DOHH2 (cell line): ENCODE measurements around the gene LRMDA.
"Not testable (repeated sequence)": the region's sequence is repeated elsewhere in the genome, so short reads cannot be mapped to it uniquely, and the experiment has no call there.

Experiments
- H3F3A ChIP-seq: fragments of 200-600 bp; sonication (generic), shearing (Covaris generic); 2 replicates; pipeline ENCODE4 v1.6.0; 2016; ENCODE audit warnings: antibody characterized with exemption, mild to moderate bottlenecking; ENCODE audit not compliant: control insufficient read depth, insufficient read depth
- H3K27ac ChIP-seq: fragments of 200-600 bp; sonication (generic); 2 replicates; pipeline ENCODE4 v1.5.1; 2014; ENCODE audit warnings: low read depth, mild to moderate bottlenecking, low read length, moderate library complexity
- H3K27me3 ChIP-seq: fragments of 200-600 bp; sonication (generic); 2 replicates; pipeline ENCODE4 v1.6.1; 2014; ENCODE audit warnings: mild to moderate bottlenecking, low read length, mixed read lengths; ENCODE audit not compliant: control insufficient read depth
- H3K36me3 ChIP-seq: fragments of 200-600 bp; sonication (generic); 2 replicates; pipeline ENCODE4 v1.6.1; 2014; ENCODE audit warnings: mild to moderate bottlenecking, low read length, moderate library complexity, mixed read lengths; ENCODE audit not compliant: control insufficient read depth
- H3K4me1 ChIP-seq: fragments of 200-600 bp; sonication (generic); 2 replicates; pipeline ENCODE4 v1.6.1; 2014; ENCODE audit warnings: mild to moderate bottlenecking, low read length, mixed read lengths; ENCODE audit not compliant: control insufficient read depth
- H3K4me2 ChIP-seq: fragments of 200-600 bp; sonication (generic); 2 replicates; pipeline ENCODE4 v1.6.0; 2014; ENCODE audit warnings: mild to moderate bottlenecking, low read length, moderate library complexity
- H3K4me3 ChIP-seq: fragments of 200-600 bp; sonication (generic); 2 replicates; pipeline ENCODE4 v1.5.1; 2014; ENCODE audit warnings: mild to moderate bottlenecking, low read length, mixed read lengths
- H3K79me2 ChIP-seq: fragments of 200-600 bp; sonication (generic); 2 replicates; pipeline ENCODE4 v1.6.1; 2014; ENCODE audit warnings: mild to moderate bottlenecking, low read length, mixed read lengths; ENCODE audit not compliant: control insufficient read depth
- H3K9me2 ChIP-seq: fragments of 200-600 bp; sonication (generic); replicated peaks from 2 replicates; pipeline ENCODE4 v1.6.1; 2014; ENCODE audit warnings: mild to moderate bottlenecking, low read length, mixed read lengths; ENCODE audit not compliant: control insufficient read depth
- H3K9me3 ChIP-seq: fragments of 200-600 bp; sonication (generic); 2 replicates; pipeline ENCODE4 v1.6.1; 2014; ENCODE audit warnings: antibody characterized with exemption, low read length, mixed read lengths; ENCODE audit not compliant: control insufficient read depth, insufficient read depth
- H4K20me1 ChIP-seq: fragments of 200-600 bp; sonication (generic); 2 replicates; pipeline ENCODE4 v1.6.0; 2014; ENCODE audit warnings: low read depth, mild to moderate bottlenecking, antibody characterized with exemption, low read length, moderate library complexity; ENCODE audit not compliant: control insufficient read depth, insufficient read depth
- EZH2phosphoT487 ChIP-seq: fragments of 200-600 bp; sonication (generic); IDR thresholded peaks from 2 replicates; pipeline ENCODE4 v1.6.1; 2017; ENCODE audit warnings: borderline replicate concordance, mild to moderate bottlenecking, antibody characterized with exemption, low read length, moderate library complexity, mixed read lengths
- TF ChIP-seq, protein P1 (sequence below): fragments of 200-600 bp; sonication (generic); IDR thresholded peaks from one replicate; pipeline ENCODE4 v1.5.1; 2014; ENCODE audit warnings: antibody characterized with exemption, mild to moderate bottlenecking, low read depth, low read length; ENCODE audit not compliant: poor library complexity, severe bottlenecking

Gene LRMDA

DNA sequence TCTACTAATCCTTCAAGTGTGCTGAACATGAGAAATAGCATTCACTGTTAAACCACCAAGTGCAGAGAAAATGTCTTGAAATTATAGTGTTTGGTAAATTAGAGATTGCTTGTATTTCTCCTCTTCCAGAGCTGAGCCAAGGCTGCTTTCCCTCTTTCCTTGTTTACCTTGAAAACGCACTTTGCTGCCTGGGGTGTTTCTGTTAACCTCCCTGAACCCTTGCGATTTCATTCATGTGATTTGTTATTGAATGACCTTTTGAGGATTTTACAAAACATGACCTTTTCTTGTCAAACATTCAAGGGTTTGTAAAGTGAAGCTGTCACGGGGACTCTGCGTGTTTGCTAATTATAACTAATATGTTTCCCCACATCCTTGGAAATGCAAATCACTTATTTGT lies 169.4 kb downstream of the LRMDA start:
- no peaks in the 10 kb centered on the region for H3K36me3 ChIP-seq
- TF ChIP-seq, protein P1, sequence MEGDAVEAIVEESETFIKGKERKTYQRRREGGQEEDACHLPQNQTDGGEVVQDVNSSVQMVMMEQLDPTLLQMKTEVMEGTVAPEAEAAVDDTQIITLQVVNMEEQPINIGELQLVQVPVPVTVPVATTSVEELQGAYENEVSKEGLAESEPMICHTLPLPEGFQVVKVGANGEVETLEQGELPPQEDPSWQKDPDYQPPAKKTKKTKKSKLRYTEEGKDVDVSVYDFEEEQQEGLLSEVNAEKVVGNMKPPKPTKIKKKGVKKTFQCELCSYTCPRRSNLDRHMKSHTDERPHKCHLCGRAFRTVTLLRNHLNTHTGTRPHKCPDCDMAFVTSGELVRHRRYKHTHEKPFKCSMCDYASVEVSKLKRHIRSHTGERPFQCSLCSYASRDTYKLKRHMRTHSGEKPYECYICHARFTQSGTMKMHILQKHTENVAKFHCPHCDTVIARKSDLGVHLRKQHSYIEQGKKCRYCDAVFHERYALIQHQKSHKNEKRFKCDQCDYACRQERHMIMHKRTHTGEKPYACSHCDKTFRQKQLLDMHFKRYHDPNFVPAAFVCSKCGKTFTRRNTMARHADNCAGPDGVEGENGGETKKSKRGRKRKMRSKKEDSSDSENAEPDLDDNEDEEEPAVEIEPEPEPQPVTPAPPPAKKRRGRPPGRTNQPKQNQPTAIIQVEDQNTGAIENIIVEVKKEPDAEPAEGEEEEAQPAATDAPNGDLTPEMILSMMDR: no peak
- no peak for TF ChIP-seq EZH2phosphoT487
- H4K20me1 ChIP-seq: no peaks in the 10 kb centered on the region
- H3K9me2 ChIP-seq: no peaks in the 10 kb centered on the region
- no peaks in the 10 kb centered on the region for H3K4me1 ChIP-seq
- H3K27me3 ChIP-seq: no peaks in the 10 kb centered on the region
- no peak overlapping the region for H3K4me3 ChIP-seq
- no peaks in the 10 kb centered on the region for H3K79me2 ChIP-seq
- H3F3A ChIP-seq: no peaks in the 10 kb centered on the region
- H3K4me2 ChIP-seq: no peak overlapping the region
- no peaks in the 10 kb centered on the region for H3K9me3 ChIP-seq
- H3K27ac ChIP-seq: no peak overlapping the region

DNA sequence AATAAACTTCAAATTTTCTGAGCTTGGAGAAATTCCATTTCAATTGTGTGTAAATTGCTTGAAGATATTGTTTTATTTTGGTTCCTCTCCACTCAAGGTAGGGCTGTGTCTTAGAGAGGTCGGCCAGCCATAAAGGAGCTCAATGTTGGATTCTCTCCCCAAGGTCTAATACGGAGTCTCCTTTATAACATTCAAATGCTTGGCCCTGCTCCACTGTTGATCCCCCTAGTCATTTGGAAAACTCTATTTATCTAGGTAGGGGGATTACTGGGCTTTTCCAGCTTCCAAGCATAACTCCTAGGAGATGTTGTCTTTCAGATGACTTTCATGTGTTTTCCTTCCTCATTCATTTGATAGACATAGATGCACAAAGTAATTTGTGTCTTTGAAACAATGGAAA lies 170.9 kb downstream of the LRMDA start:
- no peaks in the 10 kb centered on the region for H3K27me3 ChIP-seq
- H3K36me3 ChIP-seq: no peaks in the 10 kb centered on the region
- no peak overlapping the region for H3K27ac ChIP-seq
- H3F3A ChIP-seq: no peaks in the 10 kb centered on the region
- no peaks in the 10 kb centered on the region for H3K9me3 ChIP-seq
- H3K9me2 ChIP-seq: no peaks in the 10 kb centered on the region
- H3K4me2 ChIP-seq: no peak overlapping the region
- no peaks in the 10 kb centered on the region for H3K4me1 ChIP-seq
- no peaks in the 10 kb centered on the region for H3K79me2 ChIP-seq
- TF ChIP-seq, protein P1: no peak
- TF ChIP-seq EZH2phosphoT487: no peak
- H4K20me1 ChIP-seq: no peaks in the 10 kb centered on the region
- no peak overlapping the region for H3K4me3 ChIP-seq

DNA sequence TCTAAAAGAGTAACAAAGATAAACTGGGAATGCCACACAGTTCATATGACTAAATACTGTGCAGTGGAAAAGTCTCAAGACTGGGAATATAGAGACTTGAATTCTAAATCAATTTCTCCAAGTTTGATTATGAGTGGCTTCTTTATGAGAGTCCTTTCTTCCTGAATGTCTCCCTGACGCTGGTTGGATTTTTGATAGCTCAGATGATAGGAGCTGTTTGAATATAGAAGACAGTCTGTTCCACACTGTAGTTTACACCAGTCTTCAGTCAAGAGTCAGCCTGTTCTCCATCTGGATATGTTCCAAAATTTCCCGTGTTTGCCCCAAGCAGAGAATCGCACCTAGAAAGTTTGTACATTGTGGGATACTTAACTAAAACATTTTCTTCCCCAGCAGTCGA lies 173.7 kb downstream of the LRMDA start:
- Histone ChIP-seq H3K9me3 (no peaks in the 10 kb centered on the region), H3K27ac (no peak overlapping the region), H3K27me3 (no peaks in the 10 kb centered on the region), H3F3A (no peaks in the 10 kb centered on the region), H3K4me1 (no peaks in the 10 kb centered on the region), H4K20me1 (no peaks in the 10 kb centered on the region), H3K4me2 (no peak overlapping the region), H3K79me2 (no peaks in the 10 kb centered on the region), H3K4me3 (no peak overlapping the region), H3K9me2 (no peaks in the 10 kb centered on the region), H3K36me3 (no peaks in the 10 kb centered on the region)
- TF ChIP-seq, protein P1: no peak
- no peak for TF ChIP-seq EZH2phosphoT487

DNA sequence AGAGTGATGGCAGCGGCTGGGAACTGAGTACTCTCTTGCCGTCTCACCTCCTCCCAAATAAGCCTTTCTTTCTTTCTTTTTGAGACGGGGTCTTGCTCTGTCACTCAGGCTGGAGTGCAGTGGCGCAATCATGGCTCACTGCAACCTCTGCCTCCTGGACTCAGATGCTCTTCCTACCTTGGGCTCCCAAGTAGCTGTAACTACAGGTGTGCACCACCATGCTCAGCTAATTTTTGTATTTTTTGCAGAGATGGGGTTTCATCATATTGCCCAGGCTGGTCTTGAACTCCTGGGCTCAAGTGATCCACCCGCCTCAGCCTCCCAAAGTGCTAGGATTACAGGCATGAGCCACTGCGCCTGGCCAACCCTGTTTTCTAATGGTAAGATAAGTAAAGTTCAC lies 174.4 kb downstream of the LRMDA start:
- H3K79me2 ChIP-seq, H3K4me1 ChIP-seq, H3K4me3 ChIP-seq, H4K20me1 ChIP-seq, H3K9me2 ChIP-seq, H3K27me3 ChIP-seq, H3K9me3 ChIP-seq, H3K4me2 ChIP-seq, H3K27ac ChIP-seq, H3F3A ChIP-seq, H3K36me3 ChIP-seq: not testable (repeated sequence)
